GM12878 (cell line): ENCODE measurements around the gene SALL3. TPM values are rescaled to one million over a fixed set of nuclear protein-coding genes. Genes with fewer than 3 reads are reported as not detected.

Experiments
- ATAC-seq: fragments of 200-7000 bp; cut with Tn5 transposase; 3 replicates; pipeline ENCODE4 v1.9.1; 2020; ENCODE audit warnings: mild to moderate bottlenecking, moderate library complexity
- BruUV-seq: library from RNA; stranded (reverse); fragments of 400-500 nt; replicated peaks from 2 replicates; lab custom pipeline; 2021; lab: Mats Ljungman, UMichigan
- CTCF ChIA-PET: fragments of 300-600 bp; sonication (Branson Sonifier 250); formaldehyde crosslinking; extraction: SDS; loops from one replicate; lab custom pipeline; 2021; ENCODE audit warnings: inconsistent platforms; lab: Yijun Ruan, JAX
- POLR2A ChIA-PET: fragments of 350-600 bp; formaldehyde crosslinking; extraction: SDS; loops from one replicate; lab custom pipeline; 2021; ENCODE audit warnings: inconsistent platforms; lab: Charles Lee
- RAD21 ChIA-PET: fragments of 300-600 bp; sonication (Branson Sonifier 250); formaldehyde crosslinking; loops from one replicate; lab custom pipeline; 2023; ENCODE audit warnings: antibody characterized with exemption; ENCODE audit not compliant: unreplicated experiment; lab: Charles Lee
- SMC1A ChIA-PET: fragments of 300-600 bp; sonication (Branson Sonifier 250); formaldehyde crosslinking; loops from one replicate; lab custom pipeline; 2023; ENCODE audit not compliant: unreplicated experiment, uncharacterized antibody; lab: Charles Lee
- DNase-seq: peaks from one replicate; pipeline ENCODE4 v3.0.0-alpha.2; 2011; ENCODE audit warnings: low read depth, low spot score
- FAIRE-seq: peaks from 3 replicates; lab custom pipeline; 2011; peaks lifted over from hg19 to GRCh38; lab: Jason Lieb, UNC
- H2AFZ ChIP-seq: 2 replicates; pipeline ENCODE4 v1.6.0; 2011; ENCODE audit warnings: low read depth, low read length, control low read depth; ENCODE audit not compliant: control insufficient read depth
- H3K27ac ChIP-seq: 2 replicates; pipeline ENCODE4 v1.5.1; 2011; ENCODE audit warnings: control low read depth; ENCODE audit not compliant: control insufficient read depth, insufficient read depth
- H3K27me3 ChIP-seq, 2 experiments: replicated peaks in 1 of 2; 2 replicates each; pipeline versions ENCODE4 v1.6.0 to v1.6.1; 2011; ENCODE audit warnings: low read length in 1 of 2; ENCODE audit not compliant: control insufficient read depth in 2 of 2, insufficient read depth in 2 of 2
- H3K36me3 ChIP-seq, 2 experiments: 2 replicates each; pipeline ENCODE4 v1.5.1; 2011; ENCODE audit warnings: low read length in 1 of 2; ENCODE audit not compliant: control insufficient read depth in 2 of 2, insufficient read depth in 2 of 2
- H3K4me1 ChIP-seq: 2 replicates; pipeline ENCODE4 v1.6.1; 2011; ENCODE audit warnings: mild to moderate bottlenecking, low read length, moderate library complexity, mixed read lengths; ENCODE audit not compliant: control insufficient read depth, insufficient read depth
- H3K4me2 ChIP-seq: 2 replicates; pipeline ENCODE4 v1.6.0; 2011; ENCODE audit warnings: control low read depth; ENCODE audit not compliant: control insufficient read depth, insufficient read depth
- H3K4me3 ChIP-seq: fragments of 200-600 bp; sonication (generic); 2 replicates; pipeline ENCODE4 v1.5.1; 2016
- H3K79me2 ChIP-seq: 2 replicates; pipeline ENCODE4 v1.6.0; 2011; ENCODE audit warnings: low read length; ENCODE audit not compliant: control insufficient read depth, insufficient read depth
- H3K9ac ChIP-seq: 2 replicates; pipeline ENCODE4 v1.8.0; 2011; ENCODE audit warnings: low read length, control low read depth, mixed read lengths; ENCODE audit not compliant: control insufficient read depth, insufficient read depth
- H3K9me3 ChIP-seq: replicated peaks from 3 replicates; pipeline ENCODE4 v1.5.1; 2011; ENCODE audit warnings: mild to moderate bottlenecking, low read length; ENCODE audit not compliant: control insufficient read depth, insufficient read depth
- H4K20me1 ChIP-seq: 2 replicates; pipeline ENCODE4 v1.6.0; 2011; ENCODE audit not compliant: control insufficient read depth, insufficient read depth
- CHD2 ChIP-seq: IDR thresholded peaks from 2 replicates; pipeline ENCODE4 v1.6.1; 2011; ENCODE audit warnings: low read depth, low read length, improper control_type of control experiment, borderline replicate concordance
- EED ChIP-seq: sonication (generic); IDR thresholded peaks from 2 replicates; pipeline ENCODE4 v1.6.1; 2016; ENCODE audit warnings: antibody characterized with exemption, low read depth
- EGR1 ChIP-seq, 2 experiments: IDR thresholded peaks; 1 replicate in 1 of 2; 2 replicates in 1 of 2; pipeline ENCODE4 v1.6.1; 2011 to 2012; ENCODE audit warnings: low read depth in 2 of 2, low read length in 2 of 2, borderline replicate concordance in 1 of 2, mild to moderate bottlenecking in 1 of 2, moderate library complexity in 1 of 2
- EZH2 ChIP-seq: IDR thresholded peaks from 2 replicates; pipeline ENCODE4 v1.6.1; 2012; ENCODE audit warnings: low read depth, mild to moderate bottlenecking, control low read depth, inconsistent platforms, low read length, borderline replicate concordance; ENCODE audit not compliant: control insufficient read depth
- HSF1 ChIP-seq: fragments of 150-350 bp; IDR thresholded peaks from 2 replicates; pipeline ENCODE4 v1.6.1; 2014; ENCODE audit warnings: mild to moderate bottlenecking, low read depth, low read length
- JUND ChIP-seq: IDR thresholded peaks from 2 replicates; pipeline ENCODE4 v1.6.1; 2012; ENCODE audit warnings: low read depth, mild to moderate bottlenecking, low read length, improper control_type of control experiment, moderate library complexity
- KLF5 ChIP-seq: fragments of 450-650 bp; IDR thresholded peaks from 2 replicates; pipeline ENCODE4 v1.6.1; 2014; ENCODE audit warnings: mild to moderate bottlenecking; ENCODE audit not compliant: partially characterized antibody
- MYB ChIP-seq: fragments of 150-350 bp; IDR thresholded peaks from 2 replicates; pipeline ENCODE4 v1.6.1; 2014; ENCODE audit warnings: mild to moderate bottlenecking, low read depth, low read length, borderline replicate concordance
- NFXL1 ChIP-seq: fragments of 450-650 bp; IDR thresholded peaks from 2 replicates; pipeline ENCODE4 v1.6.1; 2017; ENCODE audit warnings: antibody characterized with exemption, mild to moderate bottlenecking, borderline replicate concordance
- RFX5 ChIP-seq: IDR thresholded peaks from 2 replicates; pipeline ENCODE4 v1.6.1; 2011; ENCODE audit warnings: low read depth, low read length, improper control_type of control experiment
- SIN3A ChIP-seq: IDR thresholded peaks from 2 replicates; pipeline ENCODE4 v1.6.1; 2012; ENCODE audit warnings: low read depth, low read length, improper control_type of control experiment
- TCF12 ChIP-seq: IDR thresholded peaks from 2 replicates; pipeline ENCODE4 v1.6.1; 2011; ENCODE audit warnings: low read depth, mild to moderate bottlenecking, low read length
- WGBS: methylation state at CpG from one replicate; pipeline ENCODE4 v1.1.6; 2016; ENCODE audit warnings: low lambda C conversion rate; ENCODE audit not compliant: insufficient replicate concordance, insufficient coverage; ENCODE audit errors: missing lambda C conversion rate; 5-methylcytosine and 5-hydroxymethylcytosine counted together
- in situ Hi-C: fragments of 300-500 bp; cut with MboI; formaldehyde crosslinking; loops from 9 replicates; pipeline ENCODE4 v1.14.3; 2018; ENCODE audit warnings: mixed read lengths
- intact Hi-C: fragments of 100-400 bp; cut with micrococcal nuclease; formaldehyde crosslinking; loops from one replicate; pipeline ENCODE4 v1.14.2; 2022; ENCODE audit not compliant: unreplicated experiment
- polyA plus RNA-seq, 11 experiments: library from polyadenylated mRNA; depleted of rRNA in 4 of 11; unstranded in 6 of 11; stranded (reverse) in 5 of 11; fragments of >200 nt; fragmentation: Nextera tagmentation in 4 of 11; fragmentation: Illumina TruSeq in 1 of 11; extraction: Ambion mirVana in 4 of 11; extraction: Trizol in 1 of 11; gene quantifications; 1 replicate in 1 of 11; 2 replicates in 10 of 11; pipeline versions ENCODE4 v1.2.1 to v1.2.3, GENCODE V29; 2011 to 2016; ENCODE audit warnings: inconsistent platforms in 2 of 11, missing spikeins in 2 of 11, low read depth in 1 of 11
- total RNA-seq, 4 experiments: library from RNA; depleted of rRNA in 3 of 4; stranded (reverse); fragments of >200 nt in 3 of 4; fragmentation: Illumina TruSeq in 1 of 4; extraction: Trizol in 1 of 4; gene quantifications; 2 replicates each; pipeline versions ENCODE4 v1.2.1 to v1.2.3, GENCODE V29; 2013 to 2021
- TF ChIP-seq, protein P1 (sequence below): IDR thresholded peaks from 2 replicates; pipeline ENCODE4 v1.6.1; 2012; ENCODE audit warnings: low read depth, low read length, improper control_type of control experiment

Gene SALL3
- total and polyA plus RNA-seq, 10 of the 15 experiments (the other 5 are each of a cell fraction or from before 2014, with no cell fraction given), result 0.01 to 0.10 (median 0.07) TPM; not detected in 7

- TF ChIP-seq, protein P1, sequence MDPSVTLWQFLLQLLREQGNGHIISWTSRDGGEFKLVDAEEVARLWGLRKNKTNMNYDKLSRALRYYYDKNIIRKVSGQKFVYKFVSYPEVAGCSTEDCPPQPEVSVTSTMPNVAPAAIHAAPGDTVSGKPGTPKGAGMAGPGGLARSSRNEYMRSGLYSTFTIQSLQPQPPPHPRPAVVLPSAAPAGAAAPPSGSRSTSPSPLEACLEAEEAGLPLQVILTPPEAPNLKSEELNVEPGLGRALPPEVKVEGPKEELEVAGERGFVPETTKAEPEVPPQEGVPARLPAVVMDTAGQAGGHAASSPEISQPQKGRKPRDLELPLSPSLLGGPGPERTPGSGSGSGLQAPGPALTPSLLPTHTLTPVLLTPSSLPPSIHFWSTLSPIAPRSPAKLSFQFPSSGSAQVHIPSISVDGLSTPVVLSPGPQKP, result no peak
- TF ChIP-seq KLF5, result no peak
- TF ChIP-seq EED, result no peak
- TF ChIP-seq SIN3A, result no peak
- TF ChIP-seq TCF12, result no peak
- TF ChIP-seq JUND, result no peak
Measured at GRCh38 chr18:79043288-79043687, 63.7 kb downstream of the SALL3 start (continued).

DNA sequence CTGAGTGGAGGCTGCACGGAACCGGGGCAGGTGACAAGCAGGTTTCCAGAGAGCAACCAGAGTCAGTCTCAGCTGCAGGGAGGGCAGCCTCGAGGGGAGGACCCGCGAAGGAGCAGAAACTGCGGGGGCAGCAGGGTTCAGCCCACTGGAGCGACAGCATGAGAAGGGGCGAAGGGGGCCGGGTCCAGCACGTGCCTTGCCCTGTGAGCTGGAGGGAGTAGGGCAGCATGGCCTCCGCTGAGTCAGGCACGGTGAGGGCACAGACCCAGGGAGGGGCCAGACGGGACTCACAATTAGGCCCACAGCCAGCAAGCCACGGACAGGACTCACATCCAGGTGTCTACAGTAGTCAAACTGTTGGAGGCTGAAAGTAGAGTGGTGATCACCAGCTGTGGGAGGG lies 66.9 kb downstream of the SALL3 start:
- H3K9me3 ChIP-seq, result no peaks in the 10 kb centered on the region
- H3K9ac ChIP-seq, result no peak overlapping the region
- WGBS, result 42% methylated on average over 14 of the region's 14 CpGs
- BruUV-seq, result no TSS peak
- H3K4me3 ChIP-seq, result no peak overlapping the region
- POLR2A ChIA-PET, result no interaction called here
- CTCF ChIA-PET, result no interaction called here
- no peak for ATAC-seq
- no peak for FAIRE-seq
- no peaks in the 10 kb centered on the region for H3K27me3 ChIP-seq
- TF ChIP-seq NFXL1 (no peak), KLF5 (no peak), CHD2 (no peak), EZH2 (no peak), HSF1 (no peak), MYB (no peak), EGR1 (IDR thresholded peaks at IDR 0.05; ENCODE audit: borderline replicate concordance in 1 of 2, low read depth in 2 of 2, low read length in 2 of 2) (no peak), RFX5 (no peak)
- TF ChIP-seq, protein P1, result no peak
- H4K20me1 ChIP-seq, result no peaks in the 10 kb centered on the region
- RAD21 ChIA-PET, result no interaction called here
- no peak overlapping the region for H2AFZ ChIP-seq
- no peak for DNase-seq
- H3K4me2 ChIP-seq, result no peak overlapping the region
- H3K4me1 ChIP-seq, result no peaks in the 10 kb centered on the region
- in situ Hi-C loops (no loop called here), intact Hi-C loops (no loop called here)
- SMC1A ChIA-PET, result interaction anchor here (0.6 kb wide), 1 partner anchor 16 kb away, joined by 3 read pairs; no protein-coding TSS in a partner anchor
- no peaks in the 10 kb centered on the region for H3K79me2 ChIP-seq
- H3K36me3 ChIP-seq, result no peaks in the 10 kb centered on the region
- no peak overlapping the region for H3K27ac ChIP-seq
